T-helper 22 cell (primary cell): ENCODE measurements around the gene VAV3.
"Not testable (repeated sequence)": the region's sequence is repeated elsewhere in the genome, so short reads cannot be mapped to it uniquely, and the experiment has no call there.

ENCODE experiments used
- DNase-seq: peaks from one replicate; pipeline ENCODE4 v3.0.0-alpha.2; 2020; ENCODE audit warnings: low read depth

Gene VAV3

GRCh38 chr1:107893350-107893749, 71.6 kb downstream of the VAV3 start:
- not testable (repeated sequence) for DNase-seq

GRCh38 chr1:107889524-107889923, 75.5 kb downstream of the VAV3 start:
- DNase-seq = no peak

GRCh38 chr1:107883562-107883961, 81.4 kb downstream of the VAV3 start:
- DNase-seq = no peak

GRCh38 chr1:107879927-107880326, 85.1 kb downstream of the VAV3 start:
- DNase-seq = no peak

- DNase-seq = no peak
These were observed 85.6 kb downstream of the VAV3 start for GRCh38 chr1:107879346-107879745.

GRCh38 chr1:107877745-107878144, 87.2 kb downstream of the VAV3 start:
- no peak for DNase-seq

- DNase-seq = no peak
These were observed 87.9 kb downstream of the VAV3 start for GRCh38 chr1:107877092-107877491.

GRCh38 chr1:107875689-107876088, 89.3 kb downstream of the VAV3 start:
- no peak for DNase-seq

GRCh38 chr1:107874221-107874620, 90.8 kb downstream of the VAV3 start:
- DNase-seq = no peak

- no peak for DNase-seq
These were observed 93.1 kb downstream of the VAV3 start for GRCh38 chr1:107871687-107872395.

- no peak for DNase-seq
These were observed 93.7 kb downstream of the VAV3 start for GRCh38 chr1:107871259-107871658.

- no peak for DNase-seq
These were observed 94.3 kb downstream of the VAV3 start for GRCh38 chr1:107870696-107871095.

- no peak for DNase-seq
These were observed 97.1 kb downstream of the VAV3 start for GRCh38 chr1:107867897-107868296.

GRCh38 chr1:107867422-107867821, 97.6 kb downstream of the VAV3 start:
- DNase-seq = no peak

GRCh38 chr1:107866870-107867269, 98.1 kb downstream of the VAV3 start:
- no peak for DNase-seq

- no peak for DNase-seq
These were observed 99.4 kb downstream of the VAV3 start for GRCh38 chr1:107865627-107866026.

- DNase-seq = no peak
These were observed 101.6 kb downstream of the VAV3 start for GRCh38 chr1:107863342-107863741.

GRCh38 chr1:107862064-107862463, 102.9 kb downstream of the VAV3 start:
- DNase-seq = no peak

GRCh38 chr1:107858323-107858722, 106.7 kb downstream of the VAV3 start:
- DNase-seq = no peak

GRCh38 chr1:107851418-107851817, 113.6 kb downstream of the VAV3 start:
- DNase-seq = no peak

GRCh38 chr1:107844541-107845194, 120.3 kb downstream of the VAV3 start:
- DNase-seq = not testable (repeated sequence)

GRCh38 chr1:107843989-107844388, 121.0 kb downstream of the VAV3 start:
- DNase-seq = no peak

GRCh38 chr1:107842241-107842640, 122.7 kb downstream of the VAV3 start:
- no peak for DNase-seq

GRCh38 chr1:107840725-107841124, 124.3 kb downstream of the VAV3 start:
- no peak for DNase-seq
